GM12878 (cell line): ENCODE results near the gene MRTFA. TPM values are rescaled to one million over a fixed set of nuclear protein-coding genes. Genes with fewer than 3 reads are reported as not detected.

Source experiments
- ATAC-seq: fragments of 200-7000 bp; cut with Tn5 transposase; 3 replicates; pipeline ENCODE4 v1.9.1; 2020; ENCODE audit warnings: mild to moderate bottlenecking, moderate library complexity
- BruUV-seq: library from RNA; stranded (reverse); fragments of 400-500 nt; replicated peaks from 2 replicates; lab custom pipeline; 2021; lab: Mats Ljungman, UMichigan
- CTCF ChIA-PET: fragments of 300-600 bp; sonication (Branson Sonifier 250); formaldehyde crosslinking; extraction: SDS; loops from one replicate; lab custom pipeline; 2021; ENCODE audit warnings: inconsistent platforms; lab: Yijun Ruan, JAX
- POLR2A ChIA-PET: fragments of 350-600 bp; formaldehyde crosslinking; extraction: SDS; loops from one replicate; lab custom pipeline; 2021; ENCODE audit warnings: inconsistent platforms; lab: Charles Lee
- RAD21 ChIA-PET: fragments of 300-600 bp; sonication (Branson Sonifier 250); formaldehyde crosslinking; loops from one replicate; lab custom pipeline; 2023; ENCODE audit warnings: antibody characterized with exemption; ENCODE audit not compliant: unreplicated experiment; lab: Charles Lee
- SMC1A ChIA-PET: fragments of 300-600 bp; sonication (Branson Sonifier 250); formaldehyde crosslinking; loops from one replicate; lab custom pipeline; 2023; ENCODE audit not compliant: unreplicated experiment, uncharacterized antibody; lab: Charles Lee
- DNase-seq: peaks from one replicate; pipeline ENCODE4 v3.0.0-alpha.2; 2011; ENCODE audit warnings: low read depth, low spot score
- FAIRE-seq: peaks from 3 replicates; lab custom pipeline; 2011; peaks lifted over from hg19 to GRCh38; lab: Jason Lieb, UNC
- H2AFZ ChIP-seq: 2 replicates; pipeline ENCODE4 v1.6.0; 2011; ENCODE audit warnings: low read depth, low read length, control low read depth; ENCODE audit not compliant: control insufficient read depth
- H3K27ac ChIP-seq: 2 replicates; pipeline ENCODE4 v1.5.1; 2011; ENCODE audit warnings: control low read depth; ENCODE audit not compliant: control insufficient read depth, insufficient read depth
- H3K27me3 ChIP-seq, 2 experiments: replicated peaks in 1 of 2; 2 replicates each; pipeline versions ENCODE4 v1.6.0 to v1.6.1; 2011; ENCODE audit warnings: low read length in 1 of 2; ENCODE audit not compliant: control insufficient read depth in 2 of 2, insufficient read depth in 2 of 2
- H3K36me3 ChIP-seq, 2 experiments: 2 replicates each; pipeline ENCODE4 v1.5.1; 2011; ENCODE audit warnings: low read length in 1 of 2; ENCODE audit not compliant: control insufficient read depth in 2 of 2, insufficient read depth in 2 of 2
- H3K4me1 ChIP-seq: 2 replicates; pipeline ENCODE4 v1.6.1; 2011; ENCODE audit warnings: mild to moderate bottlenecking, low read length, moderate library complexity, mixed read lengths; ENCODE audit not compliant: control insufficient read depth, insufficient read depth
- H3K4me2 ChIP-seq: 2 replicates; pipeline ENCODE4 v1.6.0; 2011; ENCODE audit warnings: control low read depth; ENCODE audit not compliant: control insufficient read depth, insufficient read depth
- H3K4me3 ChIP-seq: fragments of 200-600 bp; sonication (generic); 2 replicates; pipeline ENCODE4 v1.5.1; 2016
- H3K79me2 ChIP-seq: 2 replicates; pipeline ENCODE4 v1.6.0; 2011; ENCODE audit warnings: low read length; ENCODE audit not compliant: control insufficient read depth, insufficient read depth
- H3K9ac ChIP-seq: 2 replicates; pipeline ENCODE4 v1.8.0; 2011; ENCODE audit warnings: low read length, control low read depth, mixed read lengths; ENCODE audit not compliant: control insufficient read depth, insufficient read depth
- H3K9me3 ChIP-seq: replicated peaks from 3 replicates; pipeline ENCODE4 v1.5.1; 2011; ENCODE audit warnings: mild to moderate bottlenecking, low read length; ENCODE audit not compliant: control insufficient read depth, insufficient read depth
- H4K20me1 ChIP-seq: 2 replicates; pipeline ENCODE4 v1.6.0; 2011; ENCODE audit not compliant: control insufficient read depth, insufficient read depth
- CREM ChIP-seq: IDR thresholded peaks from 2 replicates; pipeline ENCODE4 v1.6.1; 2014; ENCODE audit warnings: antibody characterized with exemption, low read depth
- FOXK2 ChIP-seq: fragments of 450-650 bp; IDR thresholded peaks from 2 replicates; pipeline ENCODE4 v1.6.1; 2017; ENCODE audit warnings: mild to moderate bottlenecking, moderate library complexity
- MAX ChIP-seq: IDR thresholded peaks from 2 replicates; pipeline ENCODE4 v1.6.1; 2012; ENCODE audit warnings: low read depth, low read length, improper control_type of control experiment
- MYB ChIP-seq: fragments of 150-350 bp; IDR thresholded peaks from 2 replicates; pipeline ENCODE4 v1.6.1; 2014; ENCODE audit warnings: mild to moderate bottlenecking, low read depth, low read length, borderline replicate concordance
- MYC ChIP-seq: IDR thresholded peaks from 2 replicates; pipeline ENCODE4 v1.6.1; 2011; ENCODE audit warnings: mild to moderate bottlenecking, low read length, moderate library complexity, inconsistent platforms; ENCODE audit not compliant: insufficient read depth, insufficient replicate concordance, insufficient read length, severe bottlenecking
- NFYB ChIP-seq: IDR thresholded peaks from 2 replicates; pipeline ENCODE4 v1.6.1; 2011; ENCODE audit warnings: low read depth, mild to moderate bottlenecking, low read length, improper control_type of control experiment, moderate library complexity; ENCODE audit not compliant: insufficient read depth
- PML ChIP-seq: IDR thresholded peaks from 2 replicates; pipeline ENCODE4 v1.6.1; 2012; ENCODE audit warnings: low read length, inconsistent platforms
- SKIL ChIP-seq: fragments of 450-650 bp; IDR thresholded peaks from 2 replicates; pipeline ENCODE4 v1.6.1; 2017; ENCODE audit warnings: mild to moderate bottlenecking, low read depth, inconsistent platforms; ENCODE audit not compliant: poor library complexity, severe bottlenecking
- SMARCA5 ChIP-seq: fragments of 450-650 bp; IDR thresholded peaks from 2 replicates; pipeline ENCODE4 v1.6.1; 2017; ENCODE audit warnings: mild to moderate bottlenecking
- SPI1 ChIP-seq: IDR thresholded peaks from 2 replicates; pipeline ENCODE4 v1.6.1; 2011; ENCODE audit warnings: low read depth, mild to moderate bottlenecking, low read length, moderate library complexity, borderline replicate concordance; ENCODE audit not compliant: insufficient read depth
- SUPT20H ChIP-seq: IDR thresholded peaks from 2 replicates; pipeline ENCODE4 v1.6.1; 2011; ENCODE audit warnings: low read depth, mild to moderate bottlenecking, low read length, moderate library complexity, borderline replicate concordance; ENCODE audit not compliant: control insufficient read depth
- TAF1 ChIP-seq: IDR thresholded peaks from 2 replicates; pipeline ENCODE4 v1.6.1; 2011; ENCODE audit warnings: mild to moderate bottlenecking, low read depth, low read length, borderline replicate concordance
- TCF12 ChIP-seq: IDR thresholded peaks from 2 replicates; pipeline ENCODE4 v1.6.1; 2011; ENCODE audit warnings: low read depth, mild to moderate bottlenecking, low read length
- YY1 ChIP-seq: IDR thresholded peaks from 2 replicates; pipeline ENCODE4 v1.6.1; 2011; ENCODE audit warnings: low read depth, mild to moderate bottlenecking, low read length
- ZBTB4 ChIP-seq: fragments of 450-650 bp; formaldehyde crosslinking; IDR thresholded peaks from 2 replicates; pipeline ENCODE4 v1.4.0; 2022; ENCODE audit warnings: mild to moderate bottlenecking, moderate library complexity
- WGBS: methylation state at CpG from one replicate; pipeline ENCODE4 v1.1.6; 2016; ENCODE audit warnings: low lambda C conversion rate; ENCODE audit not compliant: insufficient replicate concordance, insufficient coverage; ENCODE audit errors: missing lambda C conversion rate; 5-methylcytosine and 5-hydroxymethylcytosine counted together
- in situ Hi-C: fragments of 300-500 bp; cut with MboI; formaldehyde crosslinking; loops from 9 replicates; pipeline ENCODE4 v1.14.3; 2018; ENCODE audit warnings: mixed read lengths
- intact Hi-C: fragments of 100-400 bp; cut with micrococcal nuclease; formaldehyde crosslinking; loops from one replicate; pipeline ENCODE4 v1.14.2; 2022; ENCODE audit not compliant: unreplicated experiment
- polyA plus RNA-seq, 11 experiments: library from polyadenylated mRNA; depleted of rRNA in 4 of 11; unstranded in 6 of 11; stranded (reverse) in 5 of 11; fragments of >200 nt; fragmentation: Nextera tagmentation in 4 of 11; fragmentation: Illumina TruSeq in 1 of 11; extraction: Ambion mirVana in 4 of 11; extraction: Trizol in 1 of 11; gene quantifications; 1 replicate in 1 of 11; 2 replicates in 10 of 11; pipeline versions ENCODE4 v1.2.1 to v1.2.3, GENCODE V29; 2011 to 2016; ENCODE audit warnings: inconsistent platforms in 2 of 11, missing spikeins in 2 of 11, low read depth in 1 of 11
- total RNA-seq, 4 experiments: library from RNA; depleted of rRNA in 3 of 4; stranded (reverse); fragments of >200 nt in 3 of 4; fragmentation: Illumina TruSeq in 1 of 4; extraction: Trizol in 1 of 4; gene quantifications; 2 replicates each; pipeline versions ENCODE4 v1.2.1 to v1.2.3, GENCODE V29; 2013 to 2021
- TF ChIP-seq, protein P1 (sequence below): IDR thresholded peaks from 2 replicates; pipeline ENCODE4 v1.6.1; 2012; ENCODE audit warnings: low read depth, low read length, improper control_type of control experiment
- TF ChIP-seq, protein P2 (sequence below): IDR thresholded peaks from 2 replicates; pipeline ENCODE4 v1.6.1; 2012; ENCODE audit warnings: low read depth, low read length, improper control_type of control experiment

Gene MRTFA
- total and polyA plus RNA-seq, 10 of the 15 experiments (the other 5 are each of a cell fraction or from before 2014, with no cell fraction given), result 2.0 to 63.9 (median 17.9) TPM

DNA sequence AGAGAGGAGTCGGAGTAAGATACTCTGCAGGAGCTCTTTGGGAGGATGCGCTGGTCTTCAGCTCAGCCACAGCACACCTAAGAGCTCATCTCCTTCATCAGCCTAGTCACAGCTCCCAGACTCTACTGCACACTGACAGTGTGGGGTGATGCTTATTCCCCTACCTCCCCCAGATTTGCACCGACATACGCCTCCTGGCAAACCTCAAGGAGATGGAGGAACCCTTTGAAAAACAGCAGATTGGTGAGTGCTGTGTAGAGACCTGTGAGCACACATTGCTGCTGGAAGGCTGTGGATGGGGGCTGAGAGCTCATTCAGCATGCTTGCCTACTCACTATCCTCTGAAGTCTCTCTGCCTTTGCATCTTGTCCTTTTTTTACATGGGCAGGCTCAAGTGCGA is 275.4 kb downstream of the MRTFA start:
- ChIA-PET SMC1A (no interaction called here), CTCF (no interaction called here), POLR2A (no interaction called here), RAD21 (no interaction called here)
- H3K4me3 ChIP-seq, result no peak overlapping the region
- H3K27me3 ChIP-seq, result no peaks in the 10 kb centered on the region
- H3K9ac ChIP-seq, result no peak overlapping the region
- peaks cover 31 to 63% of the 10 kb centered on the region in 2 experiments for H3K36me3 ChIP-seq
- H3K27ac ChIP-seq, result no peak overlapping the region
- DNase-seq (no peak), ATAC-seq (no peak), FAIRE-seq (no peak)
- no peaks in the 10 kb centered on the region for H4K20me1 ChIP-seq
- no peak for TF ChIP-seq TAF1
- TF ChIP-seq, protein P1, sequence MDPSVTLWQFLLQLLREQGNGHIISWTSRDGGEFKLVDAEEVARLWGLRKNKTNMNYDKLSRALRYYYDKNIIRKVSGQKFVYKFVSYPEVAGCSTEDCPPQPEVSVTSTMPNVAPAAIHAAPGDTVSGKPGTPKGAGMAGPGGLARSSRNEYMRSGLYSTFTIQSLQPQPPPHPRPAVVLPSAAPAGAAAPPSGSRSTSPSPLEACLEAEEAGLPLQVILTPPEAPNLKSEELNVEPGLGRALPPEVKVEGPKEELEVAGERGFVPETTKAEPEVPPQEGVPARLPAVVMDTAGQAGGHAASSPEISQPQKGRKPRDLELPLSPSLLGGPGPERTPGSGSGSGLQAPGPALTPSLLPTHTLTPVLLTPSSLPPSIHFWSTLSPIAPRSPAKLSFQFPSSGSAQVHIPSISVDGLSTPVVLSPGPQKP, result no peak
- no peak for TF ChIP-seq FOXK2
- TF ChIP-seq SPI1, result no peak
- no peak for TF ChIP-seq CREM
- no peak for TF ChIP-seq YY1
- TF ChIP-seq MAX, result no peak
- no peak for TF ChIP-seq ZBTB4
- TF ChIP-seq SUPT20H, result no peak
- no peak for TF ChIP-seq MYC
- no peak for TF ChIP-seq SKIL
- no peak for TF ChIP-seq SMARCA5
- no peak for TF ChIP-seq NFYB
- TF ChIP-seq MYB, result no peak
- no peak for TF ChIP-seq PML
- no peak for TF ChIP-seq TCF12
- TF ChIP-seq, protein P2, sequence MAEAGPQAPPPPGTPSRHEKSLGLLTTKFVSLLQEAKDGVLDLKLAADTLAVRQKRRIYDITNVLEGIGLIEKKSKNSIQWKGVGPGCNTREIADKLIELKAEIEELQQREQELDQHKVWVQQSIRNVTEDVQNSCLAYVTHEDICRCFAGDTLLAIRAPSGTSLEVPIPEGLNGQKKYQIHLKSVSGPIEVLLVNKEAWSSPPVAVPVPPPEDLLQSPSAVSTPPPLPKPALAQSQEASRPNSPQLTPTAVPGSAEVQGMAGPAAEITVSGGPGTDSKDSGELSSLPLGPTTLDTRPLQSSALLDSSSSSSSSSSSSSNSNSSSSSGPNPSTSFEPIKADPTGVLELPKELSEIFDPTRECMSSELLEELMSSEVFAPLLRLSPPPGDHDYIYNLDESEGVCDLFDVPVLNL, result no peak
- H3K79me2 ChIP-seq, result no peaks in the 10 kb centered on the region
- in situ Hi-C loops (no loop called here), intact Hi-C loops (no loop called here)
- no TSS peak for BruUV-seq
- no peaks in the 10 kb centered on the region for H3K4me1 ChIP-seq
- 99% methylated on average over 5 of the region's 5 CpGs for WGBS
- no peak overlapping the region for H3K4me2 ChIP-seq
- H2AFZ ChIP-seq, result no peak overlapping the region
- no peaks in the 10 kb centered on the region for H3K9me3 ChIP-seq
